Spleen (tissue), 7 donors: ENCODE results near the gene E2F7.

Experiments
- POLR2A ChIP-seq, 3 donors: fragments of 450-650 bp; IDR thresholded peaks; one replicate each; pipeline ENCODE4 v1.5.1; 2017; ENCODE audit warnings: antibody characterized with exemption in 3 of 3, mild to moderate bottlenecking in 1 of 3
- POLR2AphosphoS5 ChIP-seq, 3 donors: sonication (generic); formaldehyde crosslinking; IDR thresholded peaks; one replicate each; pipeline ENCODE4 v1.5.1; 2017; ENCODE audit warnings: antibody characterized with exemption in 3 of 3
- TF ChIP-seq, protein P1 (sequence below), 11 experiments: fragments of 200-600 bp in 7 of 11; fragments of 450-650 bp in 4 of 11; sonication (generic) in 4 of 11; IDR thresholded peaks in 8 of 11; conservative IDR thresholded peaks in 3 of 11; 1 replicate in 7 of 11; 2 replicates in 4 of 11; pipeline versions ENCODE4 v1.4.0 to v1.8.0; 2016 to 2021; ENCODE audit warnings: antibody characterized with exemption in 11 of 11, inconsistent platforms in 4 of 11, mild to moderate bottlenecking in 1 of 11
- donor health status: DM: no; HTN: no; CAD: no; lungs with moderate emphysema.
- donor health status: DM: no; HTN: no; CAD: no.
- donor health status: DM: no; HTN: no; CAD: no.

DNA sequence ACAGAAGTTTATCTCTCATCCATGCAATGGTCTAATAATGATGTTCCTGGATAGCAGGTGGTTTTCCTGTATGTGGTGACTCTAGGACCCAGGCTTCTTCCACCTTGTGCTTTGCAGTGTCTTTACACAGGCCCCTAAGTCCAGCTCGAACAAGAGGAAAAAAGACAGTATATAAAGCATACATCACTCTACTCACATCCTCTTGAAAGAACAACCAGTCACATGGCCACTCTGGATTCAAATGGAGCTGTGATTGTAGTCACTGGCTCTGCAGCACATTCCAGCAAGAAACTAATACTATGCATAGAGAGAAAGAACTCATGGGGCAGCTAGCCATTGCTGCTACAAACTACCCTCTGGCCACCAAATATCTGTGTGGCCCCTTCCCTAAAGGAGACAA, 11.5 kb upstream of the E2F7 start:
- TF ChIP-seq, protein P1, sequence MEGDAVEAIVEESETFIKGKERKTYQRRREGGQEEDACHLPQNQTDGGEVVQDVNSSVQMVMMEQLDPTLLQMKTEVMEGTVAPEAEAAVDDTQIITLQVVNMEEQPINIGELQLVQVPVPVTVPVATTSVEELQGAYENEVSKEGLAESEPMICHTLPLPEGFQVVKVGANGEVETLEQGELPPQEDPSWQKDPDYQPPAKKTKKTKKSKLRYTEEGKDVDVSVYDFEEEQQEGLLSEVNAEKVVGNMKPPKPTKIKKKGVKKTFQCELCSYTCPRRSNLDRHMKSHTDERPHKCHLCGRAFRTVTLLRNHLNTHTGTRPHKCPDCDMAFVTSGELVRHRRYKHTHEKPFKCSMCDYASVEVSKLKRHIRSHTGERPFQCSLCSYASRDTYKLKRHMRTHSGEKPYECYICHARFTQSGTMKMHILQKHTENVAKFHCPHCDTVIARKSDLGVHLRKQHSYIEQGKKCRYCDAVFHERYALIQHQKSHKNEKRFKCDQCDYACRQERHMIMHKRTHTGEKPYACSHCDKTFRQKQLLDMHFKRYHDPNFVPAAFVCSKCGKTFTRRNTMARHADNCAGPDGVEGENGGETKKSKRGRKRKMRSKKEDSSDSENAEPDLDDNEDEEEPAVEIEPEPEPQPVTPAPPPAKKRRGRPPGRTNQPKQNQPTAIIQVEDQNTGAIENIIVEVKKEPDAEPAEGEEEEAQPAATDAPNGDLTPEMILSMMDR (IDR thresholded peaks at IDR 0.05 in 8 of 11, conservative IDR thresholded peaks at IDR 0.05 in 3 of 11) = no peak
- TF ChIP-seq POLR2A (IDR thresholded peaks at IDR 0.05) (no peak), POLR2AphosphoS5 (IDR thresholded peaks at IDR 0.05) (no peak)
